AG10803 (cell line): ENCODE results near the gene CHST3.
A peak's percentile ranks its signal among the peaks of the same experiment; 100 is the strongest.

Experiments
- DNase-seq: peaks from one replicate; pipeline ENCODE4 v3.0.0; 2010; ENCODE audit warnings: low read depth
- H3K4me3 ChIP-seq: 2 replicates; pipeline ENCODE4 v1.5.1; 2011; ENCODE audit warnings: mild to moderate bottlenecking, low read length, control low read depth
- TF ChIP-seq, protein P1 (sequence below): conservative IDR thresholded peaks from 2 replicates; pipeline ENCODE4 v1.5.1; 2011; ENCODE audit warnings: mild to moderate bottlenecking, low read length, control low read depth, inconsistent platforms

The CHST3 gene

DNA sequence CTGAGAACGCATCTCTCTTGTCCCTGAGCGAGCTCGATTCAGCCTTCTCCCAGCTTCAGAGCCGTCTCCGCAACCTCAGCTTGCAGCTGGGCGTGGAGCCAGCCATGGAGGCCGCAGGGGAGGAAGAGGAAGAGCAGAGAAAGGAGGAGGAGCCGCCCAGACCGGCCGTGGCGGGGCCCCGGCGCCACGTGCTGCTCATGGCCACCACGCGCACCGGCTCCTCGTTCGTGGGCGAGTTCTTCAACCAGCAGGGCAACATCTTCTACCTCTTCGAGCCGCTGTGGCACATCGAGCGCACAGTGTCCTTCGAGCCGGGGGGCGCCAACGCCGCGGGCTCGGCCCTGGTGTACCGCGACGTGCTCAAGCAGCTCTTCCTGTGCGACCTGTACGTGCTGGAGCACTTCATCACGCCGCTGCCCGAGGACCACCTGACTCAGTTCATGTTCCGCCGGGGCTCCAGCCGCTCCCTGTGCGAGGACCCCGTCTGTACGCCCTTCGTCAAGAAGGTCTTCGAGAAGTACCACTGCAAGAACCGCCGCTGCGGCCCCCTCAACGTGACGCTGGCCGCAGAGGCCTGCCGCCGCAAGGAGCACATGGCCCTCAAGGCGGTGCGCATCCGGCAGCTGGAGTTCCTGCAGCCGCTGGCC is 43.2 kb downstream of the CHST3 start:
- no peak for DNase-seq
- TF ChIP-seq, protein P1, sequence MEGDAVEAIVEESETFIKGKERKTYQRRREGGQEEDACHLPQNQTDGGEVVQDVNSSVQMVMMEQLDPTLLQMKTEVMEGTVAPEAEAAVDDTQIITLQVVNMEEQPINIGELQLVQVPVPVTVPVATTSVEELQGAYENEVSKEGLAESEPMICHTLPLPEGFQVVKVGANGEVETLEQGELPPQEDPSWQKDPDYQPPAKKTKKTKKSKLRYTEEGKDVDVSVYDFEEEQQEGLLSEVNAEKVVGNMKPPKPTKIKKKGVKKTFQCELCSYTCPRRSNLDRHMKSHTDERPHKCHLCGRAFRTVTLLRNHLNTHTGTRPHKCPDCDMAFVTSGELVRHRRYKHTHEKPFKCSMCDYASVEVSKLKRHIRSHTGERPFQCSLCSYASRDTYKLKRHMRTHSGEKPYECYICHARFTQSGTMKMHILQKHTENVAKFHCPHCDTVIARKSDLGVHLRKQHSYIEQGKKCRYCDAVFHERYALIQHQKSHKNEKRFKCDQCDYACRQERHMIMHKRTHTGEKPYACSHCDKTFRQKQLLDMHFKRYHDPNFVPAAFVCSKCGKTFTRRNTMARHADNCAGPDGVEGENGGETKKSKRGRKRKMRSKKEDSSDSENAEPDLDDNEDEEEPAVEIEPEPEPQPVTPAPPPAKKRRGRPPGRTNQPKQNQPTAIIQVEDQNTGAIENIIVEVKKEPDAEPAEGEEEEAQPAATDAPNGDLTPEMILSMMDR = no peak
- H3K4me3 ChIP-seq = no peak overlapping the region

DNA sequence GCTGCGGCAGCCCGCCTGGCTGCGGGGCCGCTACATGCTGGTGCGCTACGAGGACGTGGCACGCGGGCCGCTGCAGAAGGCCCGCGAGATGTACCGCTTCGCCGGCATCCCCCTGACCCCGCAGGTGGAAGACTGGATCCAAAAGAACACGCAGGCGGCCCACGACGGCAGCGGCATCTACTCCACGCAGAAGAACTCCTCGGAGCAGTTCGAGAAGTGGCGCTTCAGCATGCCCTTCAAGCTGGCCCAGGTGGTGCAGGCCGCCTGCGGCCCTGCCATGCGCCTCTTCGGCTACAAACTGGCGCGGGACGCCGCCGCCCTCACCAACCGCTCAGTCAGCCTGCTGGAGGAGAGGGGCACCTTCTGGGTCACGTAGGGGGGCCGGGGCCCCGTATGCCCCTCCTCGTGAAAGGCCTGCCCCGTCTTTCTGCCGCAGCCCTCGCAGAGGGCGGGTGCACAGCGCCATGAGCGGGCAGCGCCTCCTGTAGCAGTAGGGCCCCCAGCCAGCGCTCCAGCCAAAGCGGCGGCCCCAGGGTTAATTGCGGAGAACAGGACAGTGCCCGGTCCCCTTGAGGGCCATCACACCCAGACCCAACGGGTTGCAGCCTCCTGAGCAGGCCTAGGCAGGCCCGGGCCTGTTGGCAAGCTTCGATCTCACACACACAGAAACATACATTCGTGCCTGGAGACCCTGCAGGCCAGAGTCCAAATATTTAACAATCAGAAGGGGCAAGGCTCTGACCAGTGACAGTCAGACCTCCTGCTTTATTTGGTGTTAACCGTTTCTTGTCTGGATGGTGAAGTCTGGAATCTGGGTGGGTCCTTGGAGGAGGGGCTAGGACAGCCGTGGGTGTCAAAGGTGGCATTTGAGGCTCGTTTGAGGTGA is 44.1 kb downstream of the CHST3 start:
- no peak for DNase-seq
- no peak overlapping the region for H3K4me3 ChIP-seq
- TF ChIP-seq, protein P1 = no peak

DNA sequence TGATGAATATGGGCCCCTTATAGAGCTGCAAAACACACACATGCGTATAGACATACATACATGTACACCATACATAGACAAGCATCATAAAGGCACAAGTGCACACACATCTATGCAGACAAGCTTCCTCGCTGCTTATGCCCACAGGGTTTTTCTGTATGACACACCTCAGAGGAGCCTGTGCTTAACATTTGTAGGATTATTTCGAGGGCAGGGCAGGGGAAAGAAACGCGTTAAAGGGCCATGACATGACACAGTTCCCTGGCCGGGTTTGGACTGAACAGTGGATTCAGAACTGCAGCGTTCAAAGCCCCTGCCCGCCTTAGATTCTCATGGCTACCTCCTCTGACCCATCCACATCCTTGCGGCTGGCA is 44.8 kb downstream of the CHST3 start:
- no peak overlapping the region for H3K4me3 ChIP-seq
- DNase-seq = no peak
- TF ChIP-seq, protein P1 = no peak

DNA sequence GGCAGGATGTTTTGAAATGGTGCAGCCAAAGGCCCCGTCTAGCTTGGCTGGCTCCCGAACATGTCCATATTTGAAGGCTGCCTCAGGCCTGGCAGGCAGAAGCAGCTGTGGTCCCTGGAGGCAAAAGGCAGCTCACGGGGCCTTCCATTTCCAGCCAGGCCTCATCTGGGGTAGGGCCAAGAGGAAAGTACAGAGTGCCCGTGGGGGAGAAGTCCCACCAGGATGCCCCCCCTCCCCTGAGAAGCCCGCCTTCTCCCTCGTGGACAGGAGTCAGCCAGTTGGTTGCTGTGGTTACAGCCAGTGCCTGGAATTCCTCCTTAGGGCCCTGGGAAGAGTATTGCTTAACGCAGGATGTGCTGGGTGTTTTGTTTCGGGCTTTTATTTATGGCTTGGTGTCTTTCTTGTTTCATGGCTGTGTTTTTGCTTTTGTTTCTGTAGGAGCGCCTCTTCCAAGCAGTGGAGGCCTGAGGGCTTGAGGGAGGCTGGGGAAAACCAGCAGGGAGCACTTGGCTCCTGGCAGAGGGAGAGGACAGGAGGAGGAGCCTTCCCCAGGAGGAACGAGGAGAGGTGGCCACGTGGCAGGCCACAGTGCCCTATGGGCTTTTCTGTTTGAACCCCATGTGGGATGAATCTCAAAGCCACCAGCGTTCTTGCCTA is 45.4 kb downstream of the CHST3 start:
- TF ChIP-seq, protein P1 = no peak

DNA sequence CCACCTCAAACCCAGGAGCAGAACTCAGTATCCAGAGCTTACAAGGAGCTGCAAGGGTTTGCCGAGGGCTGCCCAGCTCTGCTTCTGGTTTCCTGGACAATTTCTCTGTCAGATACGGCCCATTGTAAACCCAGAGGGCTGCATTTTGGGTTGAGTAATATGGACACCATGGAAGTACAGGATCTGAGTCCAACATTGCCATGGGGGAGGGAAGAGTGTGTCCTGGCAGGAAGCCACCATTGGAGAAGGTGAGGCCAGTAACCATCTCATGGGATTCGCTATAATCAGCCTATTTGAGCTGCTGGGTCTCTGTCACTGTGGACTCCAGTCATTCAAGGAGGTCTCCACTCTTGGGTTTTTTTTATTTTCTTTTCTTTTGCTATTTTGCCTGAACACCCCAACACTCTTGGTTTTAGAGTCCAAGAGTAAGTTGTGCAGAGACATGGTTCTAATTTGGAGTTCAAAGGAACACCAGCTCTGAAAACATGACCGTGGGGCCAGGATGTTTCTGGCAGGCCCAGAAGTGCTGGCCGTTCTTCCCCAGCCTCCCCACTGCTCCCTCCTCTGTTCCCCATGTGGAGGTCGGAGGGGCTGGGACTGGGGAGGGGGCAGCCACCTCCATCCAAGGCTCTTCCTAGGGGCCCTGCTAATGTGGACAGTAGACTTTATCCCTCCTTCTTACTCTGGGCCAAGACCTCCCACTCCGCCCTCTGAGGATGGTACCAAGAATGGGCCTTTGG is 46.2 kb downstream of the CHST3 start:
- DNase-seq = peak; percentile 27
- H3K4me3 ChIP-seq = no peak overlapping the region
- TF ChIP-seq, protein P1 = no peak

More for the DNA sequence above, 45.4 kb downstream of the CHST3 start:
- H3K4me3 ChIP-seq = no peak overlapping the region
- peak; percentile 100 for DNase-seq

DNA sequence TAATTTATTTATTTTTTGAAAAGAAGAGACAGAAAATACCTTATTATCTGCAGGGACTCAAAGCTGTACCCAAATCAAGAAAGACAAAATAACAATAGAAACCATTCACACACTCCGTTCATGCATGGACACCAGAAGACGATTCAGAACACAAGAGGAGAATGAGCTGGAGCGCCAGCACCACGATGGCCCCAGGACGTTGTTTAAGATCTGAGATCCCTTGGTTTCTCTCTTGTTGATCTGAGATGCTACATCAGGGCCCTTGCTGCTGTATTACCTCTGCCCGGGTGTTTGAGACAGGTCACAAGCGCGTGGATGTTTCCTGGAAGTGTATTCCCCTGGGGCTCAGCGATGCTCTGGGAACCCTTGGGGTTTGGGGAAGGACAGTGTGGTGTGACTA is 46.8 kb downstream of the CHST3 start:
- H3K4me3 ChIP-seq = no peak overlapping the region
- DNase-seq = no peak
- TF ChIP-seq, protein P1 = no peak
